Tibial nerve (tissue), 3 donors: ENCODE results near the gene SLX9.

Experiments used
- POLR2A ChIP-seq, 2 donors: fragments of 450-650 bp; IDR thresholded peaks; one replicate each; pipeline ENCODE4 v1.6.1; 2017; ENCODE audit warnings: antibody characterized with exemption in 2 of 2, mild to moderate bottlenecking in 2 of 2, moderate library complexity in 2 of 2
- TF ChIP-seq, protein P1 (sequence below), 5 experiments: fragments of 200-600 bp in 3 of 5; fragments of 450-650 bp in 2 of 5; sonication (generic) in 3 of 5; IDR thresholded peaks; one replicate each; pipeline ENCODE4 v1.5.1; 2016 to 2019; ENCODE audit warnings: antibody characterized with exemption in 5 of 5, mild to moderate bottlenecking in 3 of 5, moderate library complexity in 2 of 5

DNA sequence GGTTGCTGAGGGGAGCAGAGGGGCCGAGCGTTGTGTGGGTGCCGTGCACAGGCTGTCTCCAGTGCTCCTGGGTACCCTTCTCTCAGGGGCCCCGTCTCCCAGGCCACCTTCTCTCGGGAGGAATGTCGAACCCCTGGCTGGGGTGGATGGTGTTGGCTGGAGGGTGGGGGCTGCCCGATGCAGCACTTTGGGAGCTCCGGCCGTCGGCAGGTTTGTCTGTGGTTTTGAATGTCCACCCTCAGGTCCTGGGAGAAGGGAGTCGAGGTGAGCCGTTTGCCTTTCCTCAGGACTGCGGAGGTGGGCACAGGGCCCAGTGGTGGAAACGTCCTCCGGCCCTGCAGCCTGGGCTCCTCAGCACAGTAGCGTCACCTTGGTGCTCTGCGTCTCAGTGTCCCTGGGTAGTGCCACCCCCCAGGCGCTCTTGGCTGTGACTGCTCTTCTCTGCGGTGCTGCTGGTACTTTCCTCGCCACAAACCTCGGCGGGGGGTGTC lies 14.5 kb downstream of the SLX9 start:
- TF ChIP-seq, protein P1, sequence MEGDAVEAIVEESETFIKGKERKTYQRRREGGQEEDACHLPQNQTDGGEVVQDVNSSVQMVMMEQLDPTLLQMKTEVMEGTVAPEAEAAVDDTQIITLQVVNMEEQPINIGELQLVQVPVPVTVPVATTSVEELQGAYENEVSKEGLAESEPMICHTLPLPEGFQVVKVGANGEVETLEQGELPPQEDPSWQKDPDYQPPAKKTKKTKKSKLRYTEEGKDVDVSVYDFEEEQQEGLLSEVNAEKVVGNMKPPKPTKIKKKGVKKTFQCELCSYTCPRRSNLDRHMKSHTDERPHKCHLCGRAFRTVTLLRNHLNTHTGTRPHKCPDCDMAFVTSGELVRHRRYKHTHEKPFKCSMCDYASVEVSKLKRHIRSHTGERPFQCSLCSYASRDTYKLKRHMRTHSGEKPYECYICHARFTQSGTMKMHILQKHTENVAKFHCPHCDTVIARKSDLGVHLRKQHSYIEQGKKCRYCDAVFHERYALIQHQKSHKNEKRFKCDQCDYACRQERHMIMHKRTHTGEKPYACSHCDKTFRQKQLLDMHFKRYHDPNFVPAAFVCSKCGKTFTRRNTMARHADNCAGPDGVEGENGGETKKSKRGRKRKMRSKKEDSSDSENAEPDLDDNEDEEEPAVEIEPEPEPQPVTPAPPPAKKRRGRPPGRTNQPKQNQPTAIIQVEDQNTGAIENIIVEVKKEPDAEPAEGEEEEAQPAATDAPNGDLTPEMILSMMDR (IDR thresholded peaks at IDR 0.05), result no peak
- no peak for TF ChIP-seq POLR2A (IDR thresholded peaks at IDR 0.05)
